HepG2 (cell line): ENCODE measurements around the gene FKBP1A. TPM values are rescaled to one million over a fixed set of nuclear protein-coding genes. Genes with fewer than 3 reads are reported as not detected.

Experiments used
- ATM ChIP-seq: fragments of 450-650 bp; IDR thresholded peaks from 2 replicates; pipeline ENCODE4 v1.7.1; 2017; ENCODE audit warnings: mild to moderate bottlenecking, borderline replicate concordance
- CENPT ChIP-seq: sonication (generic); formaldehyde crosslinking; IDR thresholded peaks from 2 replicates; pipeline ENCODE4 v1.8.0; 2022; ENCODE audit warnings: low read depth, mild to moderate bottlenecking, moderate library complexity, missing genetic modification reagents
- ELF3 ChIP-seq: IDR thresholded peaks from 2 replicates; pipeline ENCODE4 v1.6.1; 2016; ENCODE audit warnings: missing genetic modification reagents, missing compliant biosample characterization
- JUNB ChIP-seq: sonication (generic); formaldehyde crosslinking; IDR thresholded peaks from 2 replicates; pipeline ENCODE4 v1.8.0; 2022; ENCODE audit warnings: missing genetic modification reagents, mild to moderate bottlenecking, borderline replicate concordance
- JUND ChIP-seq: sonication (generic); formaldehyde crosslinking; IDR thresholded peaks from 2 replicates; pipeline ENCODE4 v1.8.0; 2022; ENCODE audit warnings: mild to moderate bottlenecking, missing genetic modification reagents
- KAT2B ChIP-seq: fragments of 150-350 bp; IDR thresholded peaks from 2 replicates; pipeline ENCODE4 v1.6.1; 2014; ENCODE audit warnings: low read depth, low read length, borderline replicate concordance
- KDM2A ChIP-seq: sonication (generic); formaldehyde crosslinking; IDR thresholded peaks from 2 replicates; pipeline ENCODE4 v1.4.0; 2020; ENCODE audit warnings: low read depth, missing genetic modification reagents, borderline replicate concordance
- MATR3 ChIP-seq: sonication (generic); formaldehyde crosslinking; IDR thresholded peaks from 2 replicates; pipeline ENCODE4 v1.4.0; 2020; ENCODE audit warnings: missing genetic modification reagents
- MTA3 ChIP-seq: sonication (generic); formaldehyde crosslinking; IDR thresholded peaks from 2 replicates; pipeline ENCODE4 v1.4.0; 2020; ENCODE audit warnings: missing genetic modification reagents
- PAF1 ChIP-seq: IDR thresholded peaks from 2 replicates; pipeline ENCODE4 v1.6.1; 2016; ENCODE audit warnings: missing genetic modification reagents, missing compliant biosample characterization
- SIX1 ChIP-seq: sonication (generic); formaldehyde crosslinking; IDR thresholded peaks from 2 replicates; pipeline ENCODE4 v1.4.0; 2020; ENCODE audit warnings: missing genetic modification reagents, borderline replicate concordance
- SSRP1 ChIP-seq: IDR thresholded peaks from 2 replicates; pipeline ENCODE4 v1.6.1; 2016; ENCODE audit warnings: control low read depth
- TAF15 ChIP-seq: fragments of 200-400 bp; formaldehyde crosslinking; IDR thresholded peaks from one replicate; pipeline ENCODE4 v1.6.1; 2018; ENCODE audit warnings: mild to moderate bottlenecking, low read depth, low read length; ENCODE audit not compliant: poor library complexity, severe bottlenecking
- TBL1XR1 ChIP-seq: fragments of 150-350 bp; IDR thresholded peaks from 2 replicates; pipeline ENCODE4 v1.6.1; 2014; ENCODE audit warnings: borderline replicate concordance, low read length; ENCODE audit not compliant: partially characterized antibody
- THYN1 ChIP-seq: sonication (generic); formaldehyde crosslinking; IDR thresholded peaks from 2 replicates; pipeline ENCODE4 v1.8.1; 2023; ENCODE audit warnings: low read depth, mild to moderate bottlenecking, moderate library complexity, missing genetic modification reagents, borderline replicate concordance
- ZNF234 ChIP-seq: sonication (generic); formaldehyde crosslinking; conservative IDR thresholded peaks from 2 replicates; pipeline ENCODE4 v1.5.1; 2020; ENCODE audit warnings: mild to moderate bottlenecking, missing genetic modification reagents
- ZNF253 ChIP-seq: sonication (generic); formaldehyde crosslinking; IDR thresholded peaks from 2 replicates; pipeline ENCODE4 v1.8.0; 2022; ENCODE audit warnings: mild to moderate bottlenecking, missing genetic modification reagents, borderline replicate concordance
- ZNF317 ChIP-seq: sonication (generic); formaldehyde crosslinking; IDR thresholded peaks from 2 replicates; pipeline ENCODE4 v1.5.0; 2020; ENCODE audit warnings: mild to moderate bottlenecking, missing genetic modification reagents
- ZNF616 ChIP-seq: sonication (generic); formaldehyde crosslinking; IDR thresholded peaks from 2 replicates; pipeline ENCODE4 v1.5.0; 2020; ENCODE audit warnings: low read depth, mild to moderate bottlenecking, missing genetic modification reagents
- ZNF709 ChIP-seq: sonication (generic); formaldehyde crosslinking; IDR thresholded peaks from 2 replicates; pipeline ENCODE4 v1.5.0; 2020; ENCODE audit warnings: mild to moderate bottlenecking, missing genetic modification reagents
- ZNF720 ChIP-seq: sonication (generic); formaldehyde crosslinking; IDR thresholded peaks from 2 replicates; pipeline ENCODE4 v1.4.0; 2020; ENCODE audit warnings: missing genetic modification reagents
- ZSCAN31 ChIP-seq: sonication (generic); formaldehyde crosslinking; IDR thresholded peaks from 2 replicates; pipeline ENCODE4 v1.5.0; 2020; ENCODE audit warnings: low read depth, mild to moderate bottlenecking, missing genetic modification reagents
- polyA plus RNA-seq, 8 experiments: library from polyadenylated mRNA; depleted of rRNA in 3 of 8; stranded (reverse) in 7 of 8; unstranded in 1 of 8; fragments of >200 nt; fragmentation: Illumina TruSeq in 4 of 8; extraction: Trizol in 4 of 8; gene quantifications; 2 replicates each; pipeline versions ENCODE4 v1.2.1 to v1.2.3, GENCODE V29; 2011 to 2016; ENCODE audit warnings: low read depth in 4 of 8, missing spikeins in 1 of 8, mixed read lengths in 1 of 8; ENCODE audit not compliant: insufficient read depth in 1 of 8
- total RNA-seq, 5 experiments: library from RNA; depleted of rRNA; stranded (reverse); fragments of >200 nt; fragmentation: Illumina TruSeq; extraction: Trizol; gene quantifications; 2 replicates each; pipeline ENCODE4 v1.2.3, GENCODE V29; 2016; ENCODE audit warnings: low read depth in 1 of 5
- TF ChIP-seq, protein P1 (sequence below): sonication (generic); formaldehyde crosslinking; IDR thresholded peaks from 2 replicates; pipeline ENCODE4 v1.4.0; 2020; ENCODE audit warnings: missing genetic modification reagents
- TF ChIP-seq, protein P2 (sequence below): sonication (generic); formaldehyde crosslinking; conservative IDR thresholded peaks from 2 replicates; pipeline ENCODE4 v1.4.0; 2020; ENCODE audit warnings: missing genetic modification reagents
- TF ChIP-seq, protein P3 (sequence below): sonication (generic); formaldehyde crosslinking; IDR thresholded peaks from 2 replicates; pipeline ENCODE4 v1.4.0; 2020; ENCODE audit warnings: missing genetic modification reagents

Gene FKBP1A
- total and polyA plus RNA-seq, 2 of the 13 experiments (the other 11 are each of a cell fraction or from before 2014, with no cell fraction given) = 119 to 468 TPM

DNA sequence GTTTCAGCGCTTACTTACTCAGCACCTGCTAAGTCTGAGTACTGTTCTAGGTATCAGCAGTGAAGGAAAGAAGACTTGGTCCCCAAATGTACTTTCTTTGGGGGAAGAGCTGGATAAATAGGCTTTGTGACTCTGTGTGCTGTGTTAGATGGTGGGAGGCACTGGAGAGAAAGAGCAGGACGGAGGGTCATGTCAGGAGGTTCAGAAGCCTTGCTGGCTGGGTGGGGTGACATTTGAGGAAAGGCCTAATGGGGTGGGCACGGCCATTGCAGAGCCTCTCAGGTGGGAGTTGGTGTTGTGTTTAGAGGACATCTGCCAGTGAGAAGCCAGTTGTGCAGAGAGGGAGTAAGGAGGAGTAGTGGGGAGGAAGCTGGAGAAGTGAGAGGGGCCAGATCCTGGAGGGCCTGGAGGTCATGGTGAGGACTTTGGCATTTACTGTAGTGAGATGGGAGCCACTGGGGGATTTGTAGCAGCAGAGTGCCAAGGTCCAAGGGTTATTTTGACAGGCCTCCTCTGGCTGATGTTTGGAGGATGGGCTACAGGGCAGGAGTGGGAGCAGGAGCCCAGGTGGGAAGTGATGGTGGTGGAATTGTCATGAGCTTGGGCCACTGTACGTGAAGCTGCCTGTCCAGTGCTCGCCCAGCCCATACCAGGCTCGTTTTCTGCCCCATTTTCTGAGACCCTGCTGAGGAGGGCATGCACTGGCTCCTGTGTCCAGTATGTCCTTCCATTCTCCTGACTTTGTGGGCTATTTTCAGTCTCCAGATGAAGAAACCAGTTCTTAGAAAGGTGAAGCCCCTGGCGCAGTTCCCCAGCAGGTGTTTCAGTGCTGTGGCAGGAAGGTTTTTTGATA, 64.8 kb downstream of the FKBP1A start (continued):
- no peak for TF ChIP-seq ZNF253
- TF ChIP-seq PAF1 = no peak
- TF ChIP-seq ATM = no peak
- no peak for TF ChIP-seq JUND
- TF ChIP-seq, protein P1, sequence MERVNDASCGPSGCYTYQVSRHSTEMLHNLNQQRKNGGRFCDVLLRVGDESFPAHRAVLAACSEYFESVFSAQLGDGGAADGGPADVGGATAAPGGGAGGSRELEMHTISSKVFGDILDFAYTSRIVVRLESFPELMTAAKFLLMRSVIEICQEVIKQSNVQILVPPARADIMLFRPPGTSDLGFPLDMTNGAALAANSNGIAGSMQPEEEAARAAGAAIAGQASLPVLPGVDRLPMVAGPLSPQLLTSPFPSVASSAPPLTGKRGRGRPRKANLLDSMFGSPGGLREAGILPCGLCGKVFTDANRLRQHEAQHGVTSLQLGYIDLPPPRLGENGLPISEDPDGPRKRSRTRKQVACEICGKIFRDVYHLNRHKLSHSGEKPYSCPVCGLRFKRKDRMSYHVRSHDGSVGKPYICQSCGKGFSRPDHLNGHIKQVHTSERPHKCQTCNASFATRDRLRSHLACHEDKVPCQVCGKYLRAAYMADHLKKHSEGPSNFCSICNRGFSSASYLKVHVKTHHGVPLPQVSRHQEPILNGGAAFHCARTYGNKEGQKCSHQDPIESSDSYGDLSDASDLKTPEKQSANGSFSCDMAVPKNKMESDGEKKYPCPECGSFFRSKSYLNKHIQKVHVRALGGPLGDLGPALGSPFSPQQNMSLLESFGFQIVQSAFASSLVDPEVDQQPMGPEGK (CRISPR knock-in tag) = peak; percentile 70
- TF ChIP-seq ZNF317 (CRISPR knock-in tag) = peak; percentile 36; the same call in 1 of the 2 replicates
- TF ChIP-seq TBL1XR1 = no peak
- TF ChIP-seq ZSCAN31 = 0 out of 2 replicates have a peak, but pooled peaks have one; percentile 48
- peak; percentile 66 for TF ChIP-seq ELF3 (CRISPR knock-in tag)
- TF ChIP-seq THYN1 (CRISPR knock-in tag) = no peak
- TF ChIP-seq MTA3 = no peak
- no peak for TF ChIP-seq ZNF234 (CRISPR knock-in tag)
- TF ChIP-seq ZNF720 (CRISPR knock-in tag) = no peak
- TF ChIP-seq TAF15 = no peak
- TF ChIP-seq, protein P2, sequence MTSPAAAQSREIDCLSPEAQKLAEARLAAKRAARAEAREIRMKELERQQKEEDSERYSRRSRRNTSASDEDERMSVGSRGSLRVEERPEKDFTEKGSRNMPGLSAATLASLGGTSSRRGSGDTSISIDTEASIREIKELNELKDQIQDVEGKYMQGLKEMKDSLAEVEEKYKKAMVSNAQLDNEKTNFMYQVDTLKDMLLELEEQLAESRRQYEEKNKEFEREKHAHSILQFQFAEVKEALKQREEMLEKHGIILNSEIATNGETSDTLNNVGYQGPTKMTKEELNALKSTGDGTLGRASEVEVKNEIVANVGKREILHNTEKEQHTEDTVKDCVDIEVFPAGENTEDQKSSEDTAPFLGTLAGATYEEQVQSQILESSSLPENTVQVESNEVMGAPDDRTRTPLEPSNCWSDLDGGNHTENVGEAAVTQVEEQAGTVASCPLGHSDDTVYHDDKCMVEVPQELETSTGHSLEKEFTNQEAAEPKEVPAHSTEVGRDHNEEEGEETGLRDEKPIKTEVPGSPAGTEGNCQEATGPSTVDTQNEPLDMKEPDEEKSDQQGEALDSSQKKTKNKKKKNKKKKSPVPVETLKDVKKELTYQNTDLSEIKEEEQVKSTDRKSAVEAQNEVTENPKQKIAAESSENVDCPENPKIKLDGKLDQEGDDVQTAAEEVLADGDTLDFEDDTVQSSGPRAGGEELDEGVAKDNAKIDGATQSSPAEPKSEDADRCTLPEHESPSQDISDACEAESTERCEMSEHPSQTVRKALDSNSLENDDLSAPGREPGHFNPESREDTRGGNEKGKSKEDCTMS (CRISPR knock-in tag) = no peak
- no peak; the same call in 1 of the 2 replicates for TF ChIP-seq ZNF616 (CRISPR knock-in tag)
- no peak; the same call in 1 of the 2 replicates for TF ChIP-seq ZNF709
- TF ChIP-seq CENPT = no peak
- TF ChIP-seq SSRP1 (CRISPR knock-in tag) = 0 out of 2 replicates have a peak, but pooled peaks have one; percentile 24
- TF ChIP-seq MATR3 (CRISPR knock-in tag) = no peak
- TF ChIP-seq SIX1 = no peak
- TF ChIP-seq JUNB (CRISPR knock-in tag) = no peak
- TF ChIP-seq KAT2B = no peak
- TF ChIP-seq, protein P3, sequence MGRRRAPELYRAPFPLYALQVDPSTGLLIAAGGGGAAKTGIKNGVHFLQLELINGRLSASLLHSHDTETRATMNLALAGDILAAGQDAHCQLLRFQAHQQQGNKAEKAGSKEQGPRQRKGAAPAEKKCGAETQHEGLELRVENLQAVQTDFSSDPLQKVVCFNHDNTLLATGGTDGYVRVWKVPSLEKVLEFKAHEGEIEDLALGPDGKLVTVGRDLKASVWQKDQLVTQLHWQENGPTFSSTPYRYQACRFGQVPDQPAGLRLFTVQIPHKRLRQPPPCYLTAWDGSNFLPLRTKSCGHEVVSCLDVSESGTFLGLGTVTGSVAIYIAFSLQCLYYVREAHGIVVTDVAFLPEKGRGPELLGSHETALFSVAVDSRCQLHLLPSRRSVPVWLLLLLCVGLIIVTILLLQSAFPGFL (CRISPR knock-in tag) = no peak
- peak; percentile 52; the same call in 1 of the 2 replicates for TF ChIP-seq KDM2A (CRISPR knock-in tag)
